HG03571 (cell line): Measurements from ENCODE around the gene CLDN11.
A peak's percentile ranks its signal among the peaks of the same experiment; 100 is the strongest.

Experiments used
- ATAC-seq: cut with Tn5 transposase; IDR thresholded peaks from one replicate; pipeline ENCODE4 v1.9.1; 2021; ENCODE audit not compliant: unreplicated experiment

CLDN11 gene

DNA sequence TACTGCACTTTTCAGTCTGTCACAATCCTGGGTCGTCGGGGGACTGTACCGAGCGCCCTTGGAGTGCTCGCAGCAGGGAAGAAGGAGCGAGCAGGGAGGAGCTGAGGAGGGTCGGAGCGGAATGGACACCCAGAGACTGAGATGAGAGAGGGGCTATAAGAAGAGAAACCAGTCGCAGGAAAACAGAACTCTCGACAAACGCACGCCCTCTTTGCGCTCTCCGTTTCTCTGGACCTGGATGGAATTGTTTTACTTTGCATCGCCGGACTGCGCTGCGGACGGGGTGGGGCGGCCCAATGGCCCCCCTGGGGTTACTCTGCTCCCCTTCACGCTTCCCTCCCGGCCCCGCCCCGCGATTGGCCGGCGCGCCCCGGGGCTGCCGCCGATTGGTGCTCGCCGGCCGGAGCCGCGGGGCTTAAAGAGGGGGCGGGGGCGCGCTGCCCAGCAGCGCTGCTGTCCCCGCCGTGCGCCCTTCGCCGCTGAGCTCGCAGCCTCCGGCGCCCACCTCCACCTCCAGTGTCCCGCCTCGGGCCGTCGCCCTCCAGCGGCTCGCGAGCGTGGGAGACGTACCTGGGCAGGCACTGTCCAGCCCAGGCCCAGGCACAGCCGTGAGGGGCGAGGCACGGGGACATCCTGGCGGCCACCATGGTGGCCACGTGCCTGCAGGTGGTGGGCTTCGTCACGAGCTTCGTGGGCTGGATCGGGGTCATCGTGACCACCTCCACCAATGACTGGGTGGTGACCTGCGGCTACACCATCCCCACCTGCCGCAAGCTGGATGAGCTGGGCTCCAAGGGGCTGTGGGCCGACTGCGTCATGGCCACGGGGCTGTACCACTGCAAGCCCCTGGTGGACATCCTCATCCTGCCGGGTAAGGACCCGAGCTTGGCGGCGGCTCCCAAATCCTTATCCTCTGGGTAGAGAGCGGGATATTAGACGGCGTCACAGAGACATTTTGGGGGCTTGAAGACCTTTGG is at the start of gene CLDN11:
TSS of gene CLDN11 (plus strand) at position 447 of the 977 bp plus-strand sequence. CDS start at position 646, 199 bp downstream.
- no peak for ATAC-seq

DNA sequence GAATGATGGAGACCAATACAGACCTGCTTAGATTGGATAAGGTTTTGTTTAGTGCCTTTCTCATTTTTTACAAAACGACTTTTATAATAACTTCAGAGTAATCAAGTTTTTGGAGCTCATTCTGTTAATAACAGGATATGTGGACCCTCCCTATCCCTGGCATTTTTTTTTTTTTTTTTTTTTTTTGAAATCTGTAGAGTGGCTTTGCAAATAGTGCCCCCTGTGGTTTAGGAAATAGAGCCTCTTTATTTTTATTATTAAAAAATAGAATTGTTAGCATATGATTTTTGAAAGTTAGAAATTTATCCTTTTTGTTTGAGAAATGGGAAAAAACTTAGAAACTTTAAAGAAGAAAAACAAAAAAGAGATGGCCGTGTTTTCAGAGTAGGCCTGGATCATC is 49.7 kb upstream of the CLDN11 start:
- no peak for ATAC-seq

- ATAC-seq = peak; percentile 51
Observed at GRCh38 chr3:170372190-170372879, 46.3 kb upstream of the CLDN11 start.

GRCh38 chr3:170383567-170383966 is 35.1 kb upstream of the CLDN11 start:
- no peak for ATAC-seq

DNA sequence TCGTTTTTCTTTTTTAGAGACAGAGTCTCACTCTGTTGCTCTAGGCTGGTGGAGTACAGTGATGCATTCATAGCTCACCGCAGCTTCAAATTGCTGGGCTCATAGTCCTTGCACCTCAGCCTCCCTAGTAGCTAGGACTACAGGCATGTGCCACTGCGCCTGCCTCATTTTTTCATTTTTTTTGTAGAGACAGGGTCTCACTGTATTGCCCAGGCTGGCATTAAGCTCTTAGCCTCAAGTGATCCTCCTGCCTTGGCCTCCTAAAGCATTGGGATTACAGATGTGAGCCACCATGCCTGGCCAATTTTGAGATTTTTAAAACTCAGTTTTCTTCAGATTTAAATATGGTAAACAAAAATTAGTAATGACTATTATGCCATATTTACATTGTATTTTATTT is 32.2 kb upstream of the CLDN11 start:
- ATAC-seq = no peak

DNA sequence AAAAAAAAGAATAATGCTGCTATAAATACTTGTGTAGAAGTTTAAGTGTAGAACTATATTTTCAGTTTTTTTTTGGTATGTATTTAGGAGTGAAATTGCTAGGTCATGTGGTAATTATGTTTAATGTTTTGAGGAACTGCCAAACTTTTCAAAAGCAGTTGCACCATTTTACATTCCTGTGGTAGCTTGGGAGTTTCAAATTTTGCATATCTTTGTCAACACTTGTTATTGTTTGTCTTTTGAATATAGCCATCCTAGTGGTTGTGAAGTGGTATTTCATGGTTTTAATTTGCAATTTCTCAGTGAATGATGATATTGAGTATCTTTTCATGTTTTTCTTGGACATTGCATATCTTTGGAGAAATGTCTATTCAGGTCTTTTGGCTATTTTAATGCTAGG is 30.7 kb upstream of the CLDN11 start:
- ATAC-seq = no peak

DNA sequence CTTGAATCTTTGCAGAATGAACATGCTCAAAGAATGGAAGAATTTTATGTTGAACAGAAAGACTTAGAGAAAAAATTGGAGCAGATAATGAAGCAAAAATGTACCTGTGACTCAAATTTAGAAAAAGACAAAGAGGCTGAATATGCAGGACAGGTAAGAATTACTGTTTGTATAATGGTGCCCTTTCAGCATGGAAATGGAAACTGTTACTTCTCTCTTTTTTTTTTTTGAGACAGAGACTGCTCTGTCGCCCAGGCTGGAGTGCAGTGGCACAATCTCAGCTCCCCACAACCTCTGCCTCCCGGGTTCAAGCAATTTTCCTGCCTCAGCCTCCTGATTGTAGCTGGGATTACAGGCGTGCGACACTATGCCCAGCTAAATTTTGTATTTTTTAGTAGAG is 27.6 kb upstream of the CLDN11 start:
- ATAC-seq = no peak

DNA sequence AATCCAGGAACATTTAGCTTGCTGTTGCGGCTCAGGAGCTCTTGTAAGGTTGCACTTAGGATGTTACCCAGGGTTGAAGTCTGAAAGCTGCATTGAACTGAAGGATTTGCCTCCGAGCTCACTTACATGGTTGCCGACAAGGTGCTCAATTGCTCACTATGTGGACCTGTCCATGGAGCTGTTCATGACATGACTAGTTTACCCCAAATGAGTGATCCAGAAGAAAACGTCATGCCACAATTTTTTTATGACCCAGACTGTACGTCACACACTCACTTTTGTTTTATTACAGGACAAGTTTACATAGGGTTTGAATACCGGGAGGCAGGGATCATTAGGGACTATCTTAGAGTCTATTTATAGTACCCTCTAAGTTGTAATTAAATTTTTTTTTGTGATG is 21.0 kb upstream of the CLDN11 start:
- no peak for ATAC-seq

DNA sequence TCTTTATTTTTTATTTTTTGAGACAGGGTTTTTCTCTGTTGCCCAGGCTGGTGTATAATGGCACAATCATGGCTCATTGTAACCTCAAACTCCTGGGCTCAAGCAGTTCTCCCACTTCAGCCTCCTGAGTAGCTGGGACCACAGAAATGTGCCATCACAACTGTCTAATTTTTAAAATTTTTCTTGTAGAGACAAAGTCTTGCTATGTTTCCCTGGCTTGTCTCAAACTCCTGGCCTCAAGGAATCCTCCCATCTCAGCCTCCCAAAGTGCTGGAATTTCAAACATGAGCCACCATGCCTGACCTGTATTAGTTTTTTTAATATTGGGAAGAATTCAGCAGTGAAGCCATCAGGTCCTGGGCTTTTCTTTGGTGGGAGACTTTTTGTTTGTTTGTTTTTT is 13.6 kb upstream of the CLDN11 start:
- no peak for ATAC-seq

DNA sequence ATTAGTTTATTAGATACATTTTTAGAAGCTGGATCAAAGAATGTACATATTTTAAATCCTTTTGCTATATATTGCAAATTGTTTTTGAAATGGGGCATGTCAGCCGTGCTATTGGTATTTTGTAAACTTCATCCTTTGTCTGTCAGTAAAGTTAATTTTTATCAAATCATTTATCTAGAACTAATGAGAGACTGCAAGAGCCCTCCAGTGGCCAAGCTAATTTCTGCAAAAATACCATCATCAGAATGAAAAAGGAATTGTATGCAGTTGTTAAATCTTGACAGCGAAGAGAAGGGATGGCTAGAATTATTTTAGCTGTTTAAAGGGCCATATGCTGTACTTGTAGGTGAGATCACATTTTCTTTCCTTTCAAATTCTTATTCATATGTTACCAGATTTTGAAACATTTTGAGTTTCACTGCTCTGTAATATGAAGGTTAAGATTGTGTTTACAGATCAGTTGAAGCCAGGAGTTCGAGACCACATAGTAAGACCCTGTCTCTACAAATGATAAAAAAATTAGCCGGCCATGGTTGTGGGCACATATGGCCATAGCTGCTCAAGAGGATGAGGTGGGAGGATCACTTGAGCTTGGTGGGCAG is 8.1 kb upstream of the CLDN11 start:
- no peak for ATAC-seq

DNA sequence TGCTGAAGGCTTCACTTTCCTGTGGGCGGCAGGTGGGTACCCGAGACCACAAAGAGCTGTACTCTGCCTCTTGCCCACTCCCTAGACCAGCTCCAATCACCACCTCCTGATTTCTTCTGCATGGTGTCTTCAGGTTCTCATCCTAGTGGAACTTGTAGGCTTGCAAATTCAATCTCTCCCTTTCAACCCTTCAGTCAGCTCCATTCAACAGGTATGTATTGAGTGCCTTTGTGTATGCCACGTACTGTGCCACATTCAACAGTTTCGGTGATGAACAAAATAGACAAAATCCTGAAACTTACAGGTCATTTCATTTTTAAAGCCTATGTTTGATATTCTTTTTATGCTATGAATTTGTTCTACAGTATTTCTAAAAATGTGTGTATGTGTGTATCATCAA is 5.4 kb upstream of the CLDN11 start:
- no peak for ATAC-seq

DNA sequence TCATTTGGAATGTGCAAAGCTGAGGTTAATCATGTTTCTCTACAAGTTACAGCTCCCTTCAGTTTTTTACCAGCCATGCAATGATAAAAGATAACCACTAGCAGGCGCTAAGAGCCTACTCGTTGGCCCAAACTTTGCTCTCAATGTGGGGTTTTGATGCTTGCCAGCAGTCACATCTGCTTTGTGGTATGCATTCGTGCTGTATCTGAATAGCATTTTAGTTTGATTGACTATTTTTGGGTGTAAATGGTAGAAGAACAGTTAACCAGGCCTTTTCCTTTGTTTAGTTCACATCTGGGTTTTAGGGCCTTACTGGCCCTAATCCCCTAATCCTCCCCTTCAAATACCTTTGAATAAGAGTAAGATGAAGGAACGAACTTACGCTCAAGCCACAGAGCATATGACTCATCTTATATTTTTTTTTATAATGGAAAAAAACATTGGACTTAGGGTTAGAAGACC is 4.4 kb upstream of the CLDN11 start:
- ATAC-seq = no peak

GRCh38 chr3:170417090-170417489 is 1.6 kb upstream of the CLDN11 start:
- no peak for ATAC-seq

GRCh38 chr3:170419557-170420087 is 954 bp downstream of the CLDN11 start:
- no peak for ATAC-seq

GRCh38 chr3:170420307-170420821 is 1.7 kb downstream of the CLDN11 start:
- ATAC-seq = no peak

DNA sequence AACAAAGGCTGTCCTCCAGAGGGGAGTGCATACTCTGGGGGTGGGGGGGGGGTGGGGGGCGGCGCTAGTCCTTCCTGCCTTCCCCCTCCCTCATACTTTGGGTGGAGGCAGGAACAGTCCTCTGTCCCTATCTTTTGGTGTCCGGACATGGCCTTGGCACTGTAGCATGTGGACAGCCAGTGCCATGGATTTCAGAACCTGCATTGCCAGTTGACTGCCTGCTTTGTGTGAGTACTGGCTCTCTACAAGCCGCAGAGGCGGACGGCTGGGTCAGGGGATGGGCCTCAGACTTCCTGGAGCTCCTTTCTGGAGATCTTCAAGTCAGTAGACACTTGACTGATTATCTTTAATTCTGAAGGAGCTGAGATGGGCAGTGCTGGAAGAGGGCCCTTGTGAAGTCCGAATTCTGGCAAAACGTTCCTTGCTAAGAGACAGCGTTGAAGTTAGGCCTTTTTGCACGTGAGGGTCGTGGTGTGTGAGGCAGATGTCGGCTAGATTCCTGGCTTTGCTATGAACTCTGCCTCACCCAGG is 2.5 kb downstream of the CLDN11 start:
- no peak for ATAC-seq

- no peak for ATAC-seq
Observed at GRCh38 chr3:170421758-170422157, 3.1 kb downstream of the CLDN11 start.

DNA sequence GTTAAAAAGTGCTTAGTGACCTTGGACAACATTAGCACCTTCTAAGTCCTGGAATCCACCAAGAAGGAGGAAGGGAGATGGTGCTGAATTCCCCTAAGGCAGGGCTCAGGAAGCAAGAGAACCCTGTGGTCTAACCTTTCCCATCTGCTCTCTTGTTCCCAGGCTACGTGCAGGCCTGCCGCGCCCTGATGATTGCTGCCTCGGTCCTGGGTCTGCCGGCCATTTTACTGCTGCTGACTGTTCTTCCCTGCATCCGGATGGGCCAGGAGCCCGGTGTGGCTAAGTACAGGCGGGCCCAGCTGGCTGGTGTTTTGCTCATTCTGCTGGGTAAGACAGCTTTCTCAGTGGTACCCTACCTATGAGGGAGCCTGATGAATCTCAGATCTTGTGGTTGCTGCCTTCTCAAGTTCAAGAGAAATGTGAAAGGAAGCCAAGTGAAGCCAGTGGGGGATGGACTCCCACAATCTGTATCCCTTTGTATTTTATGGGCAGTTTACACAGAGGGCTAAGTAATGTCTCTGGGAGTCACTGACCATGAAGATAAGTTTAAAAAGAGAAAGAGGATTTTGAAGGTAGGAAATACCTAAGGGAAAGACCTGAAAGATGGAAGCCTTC is 4.4 kb downstream of the CLDN11 start:
- no peak for ATAC-seq

DNA sequence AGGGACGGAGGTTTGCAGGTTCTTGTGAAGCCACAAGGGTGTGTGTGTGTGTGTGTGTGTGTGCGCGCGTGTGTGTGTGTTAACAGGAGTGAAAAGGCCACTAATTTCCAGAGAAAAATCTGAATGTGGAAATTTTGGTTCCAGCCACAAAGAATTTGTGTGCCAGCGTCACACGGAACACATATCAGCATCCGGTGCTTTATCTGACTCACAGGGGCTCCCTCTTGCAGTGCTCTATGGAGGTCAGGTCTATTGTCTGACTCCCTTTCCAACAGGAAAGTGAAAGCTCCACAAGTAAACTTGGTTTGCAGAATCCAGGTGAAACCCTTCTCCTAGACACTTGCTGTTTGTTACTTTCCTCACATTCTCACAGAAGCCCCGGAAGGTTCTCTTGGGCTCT is 6.2 kb downstream of the CLDN11 start:
- ATAC-seq = no peak

- ATAC-seq = no peak
Observed at GRCh38 chr3:170425491-170426239, 7.0 kb downstream of the CLDN11 start.
